ENCODE results near the gene ADAMTS14. TPM values are rescaled to one million over a fixed set of nuclear protein-coding genes. Genes with fewer than 3 reads are reported as not detected.

Gene ADAMTS14
- total and polyA plus RNA-seq, 3 experiments from 2014 or later, result 0.06 TPM; not detected in 2

GRCh38 chr10:70711911-70712310, 39.6 kb downstream of the ADAMTS14 start:
- Mint-ChIP-seq H3K27ac (peak overlapping the region in 1 of 8 donors; percentile 64), H3K27me3 (peaks cover 0 to 7% of the 10 kb centered on the region in 2 donors), H3K9me3 (no peaks in the 10 kb centered on the region), H3K4me1 (peaks cover 0 to 1% (median 0%) of the 10 kb centered on the region in 3 donors), H3K36me3 (no peaks in the 10 kb centered on the region), H3K4me3 (no peak overlapping the region)
- DNase-seq, result no peak
- POLR2A ChIA-PET, result no interaction called here
- Histone ChIP-seq H3K27me3 (ENCODE audit: insufficient read depth, low read length, poor library complexity, severe bottlenecking) (no peaks in the 10 kb centered on the region), H3K4me3 (ENCODE audit: low read length) (no peak overlapping the region), H3K36me3 (ENCODE audit: insufficient read depth, low read length) (no peaks in the 10 kb centered on the region), H3K9me3 (ENCODE audit: low read length) (no peaks in the 10 kb centered on the region), H3K4me1 (ENCODE audit: insufficient read depth, low read length) (no peaks in the 10 kb centered on the region), H3K27ac (ENCODE audit: low read depth, low read length) (no peak overlapping the region)
- CTCF ChIA-PET, result no interaction called here

GRCh38 chr10:70714245-70714644, 41.9 kb downstream of the ADAMTS14 start:
- Histone ChIP-seq H3K9me3 (ENCODE audit: low read length) (no peaks in the 10 kb centered on the region), H3K36me3 (ENCODE audit: insufficient read depth, low read length) (no peaks in the 10 kb centered on the region), H3K4me1 (ENCODE audit: insufficient read depth, low read length) (no peaks in the 10 kb centered on the region), H3K27me3 (ENCODE audit: insufficient read depth, low read length, poor library complexity, severe bottlenecking) (no peaks in the 10 kb centered on the region), H3K4me3 (ENCODE audit: low read length) (no peak overlapping the region), H3K27ac (ENCODE audit: low read depth, low read length) (no peak overlapping the region)
- Mint-ChIP-seq H3K9me3 (no peaks in the 10 kb centered on the region), H3K36me3 (no peaks in the 10 kb centered on the region), H3K4me1 (peaks cover 0 to 1% (median 0%) of the 10 kb centered on the region in 3 donors), H3K4me3 (no peak overlapping the region), H3K27ac (no peak overlapping the region), H3K27me3 (peaks cover 0 to 7% of the 10 kb centered on the region in 2 donors)
- no peak for DNase-seq
- POLR2A ChIA-PET, result no interaction called here
- CTCF ChIA-PET, result no interaction called here

- peaks cover 0 to 1% (median 0%) of the 10 kb centered on the region in 3 donors for H3K4me1 Mint-ChIP-seq
- no peak overlapping the region for H3K27ac ChIP-seq (ENCODE audit: low read depth, low read length)
- H3K4me3 ChIP-seq (ENCODE audit: low read length), result no peak overlapping the region
- H3K36me3 ChIP-seq (ENCODE audit: insufficient read depth, low read length), result no peaks in the 10 kb centered on the region
- peaks cover 0 to 3% of the 10 kb centered on the region in 2 donors for H3K27me3 Mint-ChIP-seq
- CTCF ChIA-PET, result interaction anchor here (0.6 kb wide), 1 partner anchor 19 kb away, joined by 3 read pairs; no protein-coding TSS in a partner anchor
- H3K27me3 ChIP-seq (ENCODE audit: insufficient read depth, low read length, poor library complexity, severe bottlenecking), result no peaks in the 10 kb centered on the region
- DNase-seq, result no peak
- H3K27ac Mint-ChIP-seq, result no peak overlapping the region
- no peak overlapping the region for H3K4me3 Mint-ChIP-seq
- no peaks in the 10 kb centered on the region for H3K9me3 Mint-ChIP-seq
- no peaks in the 10 kb centered on the region for H3K9me3 ChIP-seq (ENCODE audit: low read length)
- POLR2A ChIA-PET, result no interaction called here
- no peaks in the 10 kb centered on the region for H3K4me1 ChIP-seq (ENCODE audit: insufficient read depth, low read length)
- no peaks in the 10 kb centered on the region for H3K36me3 Mint-ChIP-seq
Measured at GRCh38 chr10:70714951-70715350, 42.6 kb downstream of the ADAMTS14 start.

- CTCF ChIA-PET, result no interaction called here
- DNase-seq, result no peak
- no peak overlapping the region for H3K4me3 Mint-ChIP-seq
Measured at GRCh38 chr10:70715853-70716795, 43.8 kb downstream of the ADAMTS14 start.

GRCh38 chr10:70722820-70723424, 50.6 kb downstream of the ADAMTS14 start:
- Histone ChIP-seq H3K27me3 (ENCODE audit: insufficient read depth, low read length, poor library complexity, severe bottlenecking) (no peaks in the 10 kb centered on the region), H3K36me3 (ENCODE audit: insufficient read depth, low read length) (no peaks in the 10 kb centered on the region), H3K4me1 (ENCODE audit: insufficient read depth, low read length) (no peaks in the 10 kb centered on the region), H3K4me3 (ENCODE audit: low read length) (no peak overlapping the region), H3K9me3 (ENCODE audit: low read length) (no peaks in the 10 kb centered on the region), H3K27ac (ENCODE audit: low read depth, low read length) (no peak overlapping the region)
- H3K4me1 Mint-ChIP-seq, result no peaks in the 10 kb centered on the region
- ChIA-PET CTCF (no interaction called here), POLR2A (no interaction called here)
- no peak for DNase-seq
- H3K27ac Mint-ChIP-seq, result peak overlapping the region in 4 of 8 donors; percentile 1 to 29 (median 10)
- H3K9me3 Mint-ChIP-seq, result no peaks in the 10 kb centered on the region
- H3K4me3 Mint-ChIP-seq, result no peak overlapping the region
- H3K36me3 Mint-ChIP-seq, result no peaks in the 10 kb centered on the region
- peaks cover 0 to 1% of the 10 kb centered on the region in 2 donors for H3K27me3 Mint-ChIP-seq

More at GRCh38 chr10:70715853-70716795, 43.8 kb downstream of the ADAMTS14 start:
- H3K36me3 ChIP-seq (ENCODE audit: insufficient read depth, low read length), result no peaks in the 10 kb centered on the region
- peaks cover 0 to 3% of the 10 kb centered on the region in 2 donors for H3K27me3 Mint-ChIP-seq
- H3K36me3 Mint-ChIP-seq, result no peaks in the 10 kb centered on the region
- H3K27ac Mint-ChIP-seq, result peak overlapping the region in 1 of 8 donors; percentile 7
- POLR2A ChIA-PET, result no interaction called here
- no peaks in the 10 kb centered on the region for H3K9me3 ChIP-seq (ENCODE audit: low read length)
- peaks cover 0 to 1% (median 0%) of the 10 kb centered on the region in 3 donors for H3K4me1 Mint-ChIP-seq
- no peaks in the 10 kb centered on the region for H3K9me3 Mint-ChIP-seq
- no peak overlapping the region for H3K4me3 ChIP-seq (ENCODE audit: low read length)
- H3K27me3 ChIP-seq (ENCODE audit: insufficient read depth, low read length, poor library complexity, severe bottlenecking), result no peaks in the 10 kb centered on the region
- no peaks in the 10 kb centered on the region for H3K4me1 ChIP-seq (ENCODE audit: insufficient read depth, low read length)
- H3K27ac ChIP-seq (ENCODE audit: low read depth, low read length), result no peak overlapping the region

- H3K4me3 Mint-ChIP-seq, result no peak overlapping the region
- no peak for DNase-seq
- ChIA-PET CTCF (no interaction called here), POLR2A (no interaction called here)
- H3K4me1 Mint-ChIP-seq, result no peaks in the 10 kb centered on the region
- H3K27ac Mint-ChIP-seq, result peak overlapping the region in 1 of 8 donors; percentile 1
- H3K36me3 Mint-ChIP-seq, result no peaks in the 10 kb centered on the region
- H3K27me3 Mint-ChIP-seq, result peaks cover 0 to 1% of the 10 kb centered on the region in 2 donors
- H3K4me1 ChIP-seq (ENCODE audit: insufficient read depth, low read length), result no peaks in the 10 kb centered on the region
- no peak overlapping the region for H3K4me3 ChIP-seq (ENCODE audit: low read length)
- no peak overlapping the region for H3K27ac ChIP-seq (ENCODE audit: low read depth, low read length)
- H3K27me3 ChIP-seq (ENCODE audit: insufficient read depth, low read length, poor library complexity, severe bottlenecking), result no peaks in the 10 kb centered on the region
- no peaks in the 10 kb centered on the region for H3K36me3 ChIP-seq (ENCODE audit: insufficient read depth, low read length)
- H3K9me3 ChIP-seq (ENCODE audit: low read length), result no peaks in the 10 kb centered on the region
- no peaks in the 10 kb centered on the region for H3K9me3 Mint-ChIP-seq
Measured at GRCh38 chr10:70723771-70724170, 51.5 kb downstream of the ADAMTS14 start.

GRCh38 chr10:70726909-70727495, 54.7 kb downstream of the ADAMTS14 start:
- H3K27me3 Mint-ChIP-seq, result peaks cover 0 to 1% of the 10 kb centered on the region in 2 donors
- no peaks in the 10 kb centered on the region for H3K36me3 Mint-ChIP-seq
- POLR2A ChIA-PET, result no interaction called here
- Histone ChIP-seq H3K4me1 (ENCODE audit: insufficient read depth, low read length) (no peaks in the 10 kb centered on the region), H3K9me3 (ENCODE audit: low read length) (no peaks in the 10 kb centered on the region), H3K27ac (ENCODE audit: low read depth, low read length) (no peak overlapping the region), H3K36me3 (ENCODE audit: insufficient read depth, low read length) (no peaks in the 10 kb centered on the region), H3K27me3 (ENCODE audit: insufficient read depth, low read length, poor library complexity, severe bottlenecking) (no peaks in the 10 kb centered on the region), H3K4me3 (ENCODE audit: low read length) (no peak overlapping the region)
- no peaks in the 10 kb centered on the region for H3K9me3 Mint-ChIP-seq
- H3K4me3 Mint-ChIP-seq, result no peak overlapping the region
- CTCF ChIA-PET, result no interaction called here
- DNase-seq, result no peak
- H3K27ac Mint-ChIP-seq, result no peak overlapping the region
- no peaks in the 10 kb centered on the region for H3K4me1 Mint-ChIP-seq

- Histone ChIP-seq H3K27me3 (ENCODE audit: insufficient read depth, low read length, poor library complexity, severe bottlenecking) (no peaks in the 10 kb centered on the region), H3K4me3 (ENCODE audit: low read length) (no peak overlapping the region), H3K36me3 (ENCODE audit: insufficient read depth, low read length) (no peaks in the 10 kb centered on the region), H3K27ac (ENCODE audit: low read depth, low read length) (no peak overlapping the region), H3K4me1 (ENCODE audit: insufficient read depth, low read length) (no peaks in the 10 kb centered on the region), H3K9me3 (ENCODE audit: low read length) (no peaks in the 10 kb centered on the region)
- no peaks in the 10 kb centered on the region for H3K9me3 Mint-ChIP-seq
- no peaks in the 10 kb centered on the region for H3K36me3 Mint-ChIP-seq
- peaks cover 0 to 1% of the 10 kb centered on the region in 2 donors for H3K27me3 Mint-ChIP-seq
- ChIA-PET CTCF (no interaction called here), POLR2A (no interaction called here)
- H3K4me3 Mint-ChIP-seq, result no peak overlapping the region
- DNase-seq, result no peak
- H3K4me1 Mint-ChIP-seq, result no peaks in the 10 kb centered on the region
- H3K27ac Mint-ChIP-seq, result no peak overlapping the region
Measured at GRCh38 chr10:70728328-70728727, 56.0 kb downstream of the ADAMTS14 start.

All from CD8-positive, alpha-beta memory T cell (primary cell).